Cardiac fibroblast (primary cell): ENCODE data around the gene CYYR1.

Experiments
- DNase-seq, 2 donors: peaks; one replicate each; pipeline versions ENCODE4 v3.0.0 to v3.0.0-alpha.2; 2010; ENCODE audit warnings: low read depth in 2 of 2
- H3K4me3 ChIP-seq, 2 donors: replicated peaks in 1 of 2; 1 replicate in 1 of 2; 2 replicates in 1 of 2; pipeline ENCODE4 v1.5.1; 2011; ENCODE audit warnings: low read depth in 2 of 2, low read length in 2 of 2, mild to moderate bottlenecking in 2 of 2, moderate library complexity in 1 of 2
- TF ChIP-seq, protein P1 (sequence below): IDR thresholded peaks from one replicate; pipeline ENCODE4 v1.5.1; 2011; ENCODE audit warnings: low read depth, mild to moderate bottlenecking, low read length, inconsistent platforms

The CYYR1 gene

GRCh38 chr21:26503414-26503813 lies 69.7 kb downstream of the CYYR1 start:
- no peak overlapping the region for H3K4me3 ChIP-seq
- TF ChIP-seq, protein P1, sequence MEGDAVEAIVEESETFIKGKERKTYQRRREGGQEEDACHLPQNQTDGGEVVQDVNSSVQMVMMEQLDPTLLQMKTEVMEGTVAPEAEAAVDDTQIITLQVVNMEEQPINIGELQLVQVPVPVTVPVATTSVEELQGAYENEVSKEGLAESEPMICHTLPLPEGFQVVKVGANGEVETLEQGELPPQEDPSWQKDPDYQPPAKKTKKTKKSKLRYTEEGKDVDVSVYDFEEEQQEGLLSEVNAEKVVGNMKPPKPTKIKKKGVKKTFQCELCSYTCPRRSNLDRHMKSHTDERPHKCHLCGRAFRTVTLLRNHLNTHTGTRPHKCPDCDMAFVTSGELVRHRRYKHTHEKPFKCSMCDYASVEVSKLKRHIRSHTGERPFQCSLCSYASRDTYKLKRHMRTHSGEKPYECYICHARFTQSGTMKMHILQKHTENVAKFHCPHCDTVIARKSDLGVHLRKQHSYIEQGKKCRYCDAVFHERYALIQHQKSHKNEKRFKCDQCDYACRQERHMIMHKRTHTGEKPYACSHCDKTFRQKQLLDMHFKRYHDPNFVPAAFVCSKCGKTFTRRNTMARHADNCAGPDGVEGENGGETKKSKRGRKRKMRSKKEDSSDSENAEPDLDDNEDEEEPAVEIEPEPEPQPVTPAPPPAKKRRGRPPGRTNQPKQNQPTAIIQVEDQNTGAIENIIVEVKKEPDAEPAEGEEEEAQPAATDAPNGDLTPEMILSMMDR: no peak
- no peak for DNase-seq

DNA sequence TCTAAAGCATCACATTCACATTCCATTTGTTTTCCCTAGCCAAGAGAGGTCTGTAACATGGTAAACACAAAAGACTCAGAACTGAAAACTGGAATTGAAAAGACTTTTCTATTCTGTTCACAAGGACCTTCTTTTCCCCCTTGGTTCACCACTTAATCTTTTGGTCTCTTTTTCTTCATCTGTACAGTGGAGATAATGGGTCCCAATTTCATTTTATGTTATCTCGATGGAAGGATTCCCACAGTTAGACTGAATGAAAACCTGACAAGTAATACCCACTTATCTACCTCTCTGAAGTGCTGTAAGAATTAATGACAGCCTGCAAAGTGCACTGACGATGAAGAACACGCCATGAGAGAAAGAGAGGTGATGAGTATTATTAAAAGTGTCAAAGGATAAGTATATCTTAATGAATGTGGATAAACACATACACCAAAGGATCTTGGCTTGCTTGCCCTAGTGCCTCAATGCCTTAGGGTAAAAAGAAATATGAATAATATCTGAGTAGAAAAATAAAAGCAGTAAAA lies 71.5 kb downstream of the CYYR1 start:
- DNase-seq: no peak
- TF ChIP-seq, protein P1: no peak
- no peak overlapping the region for H3K4me3 ChIP-seq

GRCh38 chr21:26499495-26499894 lies 73.6 kb downstream of the CYYR1 start:
- TF ChIP-seq, protein P1: no peak
- DNase-seq: no peak
- no peak overlapping the region for H3K4me3 ChIP-seq

GRCh38 chr21:26495283-26495849 lies 77.7 kb downstream of the CYYR1 start:
- no peak for DNase-seq
- H3K4me3 ChIP-seq: no peak overlapping the region
- TF ChIP-seq, protein P1: no peak

DNA sequence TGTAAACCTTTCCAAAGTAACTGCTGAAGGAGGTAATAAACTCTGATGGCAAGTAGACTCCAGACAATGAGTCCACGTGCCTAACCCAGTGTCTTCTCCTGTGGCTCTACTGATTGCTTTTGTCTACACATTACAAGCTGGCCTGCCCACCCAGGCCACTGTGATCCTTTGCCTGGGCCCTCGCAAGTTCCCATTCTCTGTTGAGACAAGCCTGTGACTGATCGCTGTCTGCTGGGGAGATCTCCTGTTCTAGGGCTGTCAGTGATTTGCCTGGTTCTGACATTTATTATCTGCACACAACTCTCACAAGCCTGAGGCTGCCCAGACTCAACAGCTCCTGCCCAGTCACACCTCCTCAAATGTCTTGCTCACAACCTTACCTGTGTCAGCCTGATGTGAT lies 81.4 kb downstream of the CYYR1 start:
- no peak for DNase-seq
- TF ChIP-seq, protein P1: no peak
- H3K4me3 ChIP-seq: no peak overlapping the region

DNA sequence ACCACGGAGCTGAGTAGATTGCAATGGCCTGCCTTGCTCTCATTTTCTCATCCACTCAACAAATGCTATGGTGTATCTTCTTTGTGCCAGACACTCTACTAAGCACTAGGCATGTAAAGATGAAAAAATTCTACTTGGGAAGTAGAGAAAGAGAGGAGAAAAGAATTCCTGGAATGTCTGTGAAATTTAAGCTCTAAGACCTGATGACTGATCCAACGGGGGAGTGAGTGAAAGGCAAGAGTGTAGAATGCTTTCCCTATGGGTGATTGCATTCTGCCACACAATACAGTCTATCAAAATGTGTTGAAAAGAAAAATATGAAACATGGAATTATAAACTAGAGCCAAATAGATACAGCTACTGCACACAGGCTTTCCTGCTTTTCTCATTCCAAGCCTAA lies 82.3 kb downstream of the CYYR1 start:
- TF ChIP-seq, protein P1: no peak
- DNase-seq: peak; percentile 8 to 10
- H3K4me3 ChIP-seq: no peak overlapping the region

DNA sequence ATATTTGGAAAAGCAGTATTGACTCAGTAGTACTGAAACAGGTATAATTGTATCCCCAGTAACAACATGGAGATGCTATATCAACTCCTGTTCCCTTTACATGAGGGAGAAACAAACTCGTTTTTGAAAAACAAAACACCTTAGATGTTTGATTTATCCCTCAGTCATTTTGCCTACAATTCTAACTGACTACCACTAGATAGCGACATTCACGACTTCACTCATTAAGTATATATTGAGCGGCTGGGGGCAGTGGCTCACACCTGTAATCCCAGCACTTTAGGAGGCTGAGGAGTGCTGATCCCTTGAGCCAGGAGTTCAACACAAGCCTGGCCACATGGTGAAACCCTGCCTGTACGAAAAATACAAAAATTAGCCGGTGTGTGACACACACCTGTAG lies 83.3 kb downstream of the CYYR1 start:
- TF ChIP-seq, protein P1: no peak
- H3K4me3 ChIP-seq: no peak overlapping the region
- no peak for DNase-seq
